Panc1 (cell line): ENCODE results near the gene CEPT1.

Source experiments
- CTCF ChIP-seq: fragments of 450-650 bp; IDR thresholded peaks from 2 replicates; pipeline ENCODE4 v1.5.1; 2017; ENCODE audit warnings: mild to moderate bottlenecking
- SIN3A ChIP-seq: IDR thresholded peaks from 2 replicates; pipeline ENCODE4 v1.6.1; 2012; ENCODE audit warnings: low read depth, mild to moderate bottlenecking, low read length, moderate library complexity, borderline replicate concordance; ENCODE audit not compliant: insufficient read depth
- TCF7L2 ChIP-seq: IDR thresholded peaks from 2 replicates; pipeline ENCODE4 v1.6.1; 2011; ENCODE audit warnings: mild to moderate bottlenecking, low read depth, low read length, inconsistent platforms

- TF ChIP-seq CTCF (no peak), TCF7L2 (no peak), SIN3A (no peak)
Observed at GRCh38 chr1:111203681-111204200, 63.7 kb downstream of the CEPT1 start.
